Activated CD4-positive, alpha-beta T cell treated with anti-CD3 and anti-CD28 coated beads, Interleukin-2, Interleukin-4, amounts not matched to agents 100 ng/mL and 50 ng/mL, durations not matched to agents 16 hours and 8 hours (primary cell): ENCODE results near the gene TMEM132D.

Experiments used
- DNase-seq: peaks from one replicate; pipeline ENCODE4 v3.0.0-alpha.2; 2020; ENCODE audit warnings: low spot score

TMEM132D gene

DNA sequence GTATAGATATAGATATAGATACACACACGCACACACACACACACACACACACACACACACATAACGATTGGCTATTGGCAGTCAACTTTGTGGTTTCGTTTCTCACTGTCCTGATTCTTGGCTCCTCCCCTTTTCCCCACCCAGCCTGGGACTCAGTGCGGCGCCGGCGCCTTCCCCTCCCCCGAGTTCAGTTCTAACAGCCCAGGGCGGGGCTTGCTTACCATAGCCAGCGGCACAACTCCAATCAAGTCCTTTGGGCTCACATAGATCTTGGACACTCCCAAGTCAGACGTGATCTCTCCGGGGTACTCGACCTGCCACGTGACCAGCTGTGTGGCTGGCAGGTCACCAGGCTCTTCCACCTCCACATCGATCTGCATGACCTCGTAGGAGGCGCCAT lies 566.4 kb downstream of the TMEM132D start:
- DNase-seq: no peak

DNA sequence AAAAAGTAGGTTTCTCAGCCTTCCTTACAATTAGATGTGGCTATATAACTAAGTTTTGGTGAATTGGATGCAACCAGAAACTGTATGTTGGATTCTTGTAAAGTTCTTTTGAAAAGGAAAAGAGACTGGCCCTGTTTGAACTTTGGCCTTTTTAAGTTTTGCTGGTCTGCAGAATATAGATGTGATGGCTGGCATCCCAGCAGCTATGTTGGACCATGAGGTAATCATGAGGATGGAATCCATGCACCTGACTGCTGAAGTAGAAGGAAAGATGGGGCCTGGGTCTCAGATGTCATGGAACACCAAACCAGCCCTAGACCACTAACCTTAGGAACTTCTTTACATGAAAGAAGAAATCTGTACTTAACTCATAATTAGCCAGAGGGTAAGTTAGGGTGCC lies 568.1 kb downstream of the TMEM132D start:
- no peak for DNase-seq

DNA sequence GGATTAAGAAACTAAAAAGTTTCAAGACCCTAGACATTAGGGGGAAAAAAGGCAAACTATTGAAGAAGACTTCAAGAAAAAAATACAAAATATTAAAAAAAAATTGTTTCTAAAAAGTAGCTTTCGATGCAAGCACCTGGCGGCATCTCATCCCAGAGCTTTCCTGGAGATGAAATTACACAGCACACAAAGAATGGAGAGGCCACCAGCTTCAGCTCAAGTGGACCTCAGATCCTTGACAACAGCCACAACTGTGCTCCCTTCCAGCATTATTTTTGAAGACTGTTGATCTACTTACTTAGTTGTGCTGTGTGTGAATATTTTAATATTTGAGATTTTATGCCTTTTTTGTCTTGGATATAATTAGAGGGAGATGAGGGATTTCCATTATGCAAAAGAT lies 571.5 kb downstream of the TMEM132D start:
- no peak for DNase-seq

DNA sequence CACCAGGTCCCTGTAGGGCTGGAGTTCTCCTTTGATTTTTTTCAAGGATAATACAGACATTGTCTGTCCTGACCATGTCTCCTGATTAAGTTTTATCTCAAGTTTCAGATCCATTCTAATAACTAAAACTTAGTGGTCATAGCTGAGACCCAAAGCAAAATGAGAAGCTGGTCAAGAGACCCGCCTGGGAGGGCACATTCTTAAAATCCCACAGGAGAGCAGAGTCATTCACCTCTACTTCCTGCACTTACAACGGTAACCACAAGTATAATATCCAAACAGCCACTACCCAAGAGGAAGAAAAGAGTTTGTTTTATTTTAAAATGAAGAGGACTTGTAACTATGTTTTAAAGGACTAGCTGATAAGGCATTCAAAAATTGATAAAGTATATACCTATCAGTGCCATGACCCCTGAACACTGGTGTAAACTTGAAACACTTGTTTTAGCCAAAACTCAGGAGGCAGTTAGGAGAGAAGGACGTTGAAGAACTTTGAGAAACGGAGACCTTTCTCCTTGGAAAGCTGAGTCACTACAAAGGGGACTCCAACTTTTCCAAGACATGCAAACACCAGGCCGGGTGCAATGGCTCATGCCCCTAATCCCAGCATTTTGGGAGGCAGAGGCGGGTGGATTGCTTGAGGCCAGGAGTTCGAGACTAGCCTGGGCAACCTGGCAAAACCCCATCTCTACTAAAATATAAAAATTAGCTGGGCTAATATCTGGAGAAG lies 572.3 kb downstream of the TMEM132D start:
- no peak for DNase-seq

DNA sequence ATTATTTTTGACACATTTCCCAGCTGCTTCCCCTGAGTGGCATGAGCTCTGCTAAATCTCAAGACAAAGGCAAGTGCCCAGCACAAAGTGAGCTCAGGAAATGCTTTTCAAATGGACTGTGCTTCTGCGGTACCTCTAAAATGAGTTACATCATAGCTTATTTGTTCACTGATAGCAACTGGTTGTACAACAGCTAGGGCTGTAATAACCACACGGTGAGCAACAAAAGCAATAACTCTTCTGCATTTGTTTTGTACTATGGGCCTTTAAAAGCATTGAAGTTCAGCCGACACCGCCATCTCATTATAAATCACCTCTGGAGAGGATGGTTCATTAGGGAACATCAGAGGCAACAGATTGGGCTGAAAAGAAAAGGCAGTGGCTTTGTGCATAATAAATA lies 575.6 kb downstream of the TMEM132D start:
- no peak for DNase-seq

DNA sequence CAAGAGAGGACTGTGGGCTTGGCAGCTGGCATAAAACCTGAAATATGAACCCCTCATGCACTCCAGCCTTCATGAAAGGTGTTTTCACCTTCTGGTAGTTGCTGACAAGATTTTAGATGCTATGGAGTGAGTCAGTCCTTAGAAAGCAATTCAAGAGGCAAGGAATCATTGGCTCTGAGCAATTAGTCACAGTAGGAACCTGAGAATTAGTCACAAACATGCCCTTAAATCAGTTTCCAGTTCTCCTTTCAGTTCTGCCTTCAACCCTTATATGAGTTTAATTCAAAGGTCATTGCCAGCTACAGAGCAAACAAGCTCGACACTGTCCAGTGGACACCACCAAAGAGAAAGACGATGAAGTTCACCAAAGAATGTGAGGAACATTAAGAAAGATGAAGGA lies 578.3 kb downstream of the TMEM132D start:
- DNase-seq: no peak

DNA sequence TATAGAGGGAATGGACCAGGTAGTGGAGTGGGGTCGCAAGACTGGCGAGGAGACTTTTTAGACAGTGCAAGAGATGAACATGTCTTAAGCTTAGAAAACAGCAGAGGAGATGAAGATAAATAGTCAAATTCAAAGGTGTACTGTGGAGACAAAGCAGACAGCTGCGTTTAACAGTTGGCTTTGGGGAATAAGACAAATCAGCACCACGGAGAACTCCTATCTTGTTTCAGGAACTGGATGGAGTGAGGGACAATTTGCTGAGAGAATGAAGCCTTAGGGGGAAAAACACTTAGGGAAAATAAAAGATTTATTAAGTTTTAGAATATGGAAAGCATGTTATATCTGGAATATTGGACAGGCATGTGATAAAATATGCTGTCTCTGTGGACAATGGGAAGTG lies 591.8 kb downstream of the TMEM132D start:
- DNase-seq: no peak

DNA sequence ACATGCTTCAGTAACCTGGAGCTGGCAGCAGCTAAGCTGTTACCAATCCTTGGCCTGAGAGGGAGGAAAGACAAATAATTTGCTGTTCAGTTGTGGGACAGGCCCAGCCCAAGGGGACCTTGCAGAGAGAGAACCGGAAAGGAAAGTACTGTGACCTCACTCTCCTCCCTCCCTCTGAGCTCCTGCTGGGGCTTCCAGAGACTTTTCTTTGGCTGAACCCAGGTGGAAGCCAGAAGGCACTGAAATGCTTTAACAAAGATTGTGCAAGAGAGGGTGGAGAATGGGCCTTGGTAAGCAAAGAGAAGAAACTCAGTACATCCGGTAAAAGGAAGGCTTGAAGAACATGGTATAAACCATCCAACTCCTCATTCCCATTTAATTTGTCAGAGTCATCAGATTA lies 593.5 kb downstream of the TMEM132D start:
- DNase-seq: no peak

DNA sequence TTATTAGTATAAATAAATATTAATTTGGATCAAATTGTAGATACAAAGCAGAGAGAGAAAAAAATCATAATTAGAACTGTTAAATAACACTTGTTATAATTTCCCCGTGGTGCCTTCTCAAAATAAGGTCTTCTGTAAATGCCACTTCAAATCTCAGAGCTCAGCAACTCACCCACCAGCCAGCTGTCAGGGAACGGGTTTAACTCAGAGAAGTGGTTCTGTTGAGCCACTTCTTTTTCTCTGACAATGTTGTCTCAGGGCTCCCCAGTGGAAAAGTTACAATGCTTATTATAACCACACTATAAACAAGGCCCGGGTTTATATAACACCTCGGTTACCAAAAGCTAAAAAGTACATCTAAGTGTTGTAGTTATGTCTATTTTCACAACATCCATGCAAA lies 598.0 kb downstream of the TMEM132D start:
- DNase-seq: no peak

DNA sequence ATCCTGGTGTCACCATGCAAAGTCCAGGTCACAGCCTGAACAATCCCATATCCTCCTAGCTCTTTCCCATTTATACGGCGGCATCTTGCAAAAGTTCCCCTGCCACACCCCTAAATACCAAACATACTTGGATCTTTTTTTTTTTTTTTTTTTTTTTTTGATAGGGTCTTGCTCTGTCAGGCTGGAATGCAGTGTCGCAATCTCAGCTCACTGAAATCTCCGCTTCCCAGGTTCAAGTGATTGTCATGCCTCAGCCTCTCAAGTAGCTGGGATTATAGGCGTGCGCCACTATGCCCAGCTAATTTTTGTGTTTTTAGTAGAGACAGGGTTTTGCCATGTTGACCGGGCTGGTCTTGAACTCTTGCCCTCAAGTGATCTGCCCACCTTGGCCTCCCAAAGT lies 599.3 kb downstream of the TMEM132D start:
- no peak for DNase-seq

DNA sequence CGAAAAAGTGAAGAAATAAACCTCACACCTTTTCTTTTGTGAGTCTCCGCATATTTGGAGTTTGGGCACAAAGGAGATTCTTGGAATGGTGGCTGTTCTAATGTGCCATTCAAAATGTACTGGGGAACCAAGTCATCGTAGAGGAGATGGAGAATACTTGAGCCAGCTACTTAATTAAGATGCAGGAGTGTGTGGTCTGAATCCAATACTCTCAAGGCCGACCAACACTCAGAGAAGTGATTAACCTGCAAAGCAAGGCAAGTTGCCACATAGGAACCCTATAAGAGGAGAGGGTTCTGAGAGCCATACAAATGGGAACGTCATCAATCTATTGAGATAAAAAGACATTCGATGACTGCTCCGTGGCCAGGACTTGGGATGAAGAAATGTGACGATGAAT lies 603.8 kb downstream of the TMEM132D start:
- no peak for DNase-seq

DNA sequence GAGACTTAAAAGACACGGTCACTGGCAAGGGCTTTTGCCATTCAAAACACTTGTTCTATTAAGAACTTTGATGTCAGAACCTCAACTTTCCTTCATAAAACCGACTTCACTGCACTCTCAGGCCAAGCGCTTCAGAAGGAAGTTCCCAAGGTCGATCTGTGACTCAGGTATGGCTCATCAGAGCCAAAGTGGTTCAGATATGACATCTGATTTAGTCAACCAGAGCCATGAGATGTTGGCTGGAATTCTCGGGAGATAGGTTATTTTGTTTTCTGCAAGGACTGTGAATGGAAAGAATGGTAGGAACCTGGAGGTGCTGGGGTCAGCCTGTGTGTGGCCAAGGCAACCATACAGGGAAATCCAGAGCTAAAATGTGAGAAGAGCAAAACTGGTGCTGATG lies 604.9 kb downstream of the TMEM132D start:
- no peak for DNase-seq

DNA sequence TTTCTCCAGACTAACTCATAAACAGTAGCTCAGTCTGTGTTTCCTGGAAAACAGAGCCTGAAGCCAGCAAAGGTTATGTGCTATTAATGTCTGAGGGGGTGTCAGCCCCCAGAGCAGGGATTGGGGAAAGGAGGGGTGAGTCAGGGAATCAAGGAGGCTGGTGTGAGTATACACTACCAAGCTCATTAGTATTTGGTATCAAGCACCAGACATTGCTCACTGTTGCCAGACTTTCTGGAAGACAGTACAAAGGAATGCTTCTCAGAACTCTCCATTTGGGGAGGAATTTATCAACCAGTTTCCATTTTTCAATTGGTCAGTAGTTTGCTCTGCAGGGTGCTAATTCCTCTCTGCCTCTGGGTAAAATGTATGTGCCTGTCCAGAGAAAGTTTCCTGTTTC lies 607.2 kb downstream of the TMEM132D start:
- DNase-seq: no peak

DNA sequence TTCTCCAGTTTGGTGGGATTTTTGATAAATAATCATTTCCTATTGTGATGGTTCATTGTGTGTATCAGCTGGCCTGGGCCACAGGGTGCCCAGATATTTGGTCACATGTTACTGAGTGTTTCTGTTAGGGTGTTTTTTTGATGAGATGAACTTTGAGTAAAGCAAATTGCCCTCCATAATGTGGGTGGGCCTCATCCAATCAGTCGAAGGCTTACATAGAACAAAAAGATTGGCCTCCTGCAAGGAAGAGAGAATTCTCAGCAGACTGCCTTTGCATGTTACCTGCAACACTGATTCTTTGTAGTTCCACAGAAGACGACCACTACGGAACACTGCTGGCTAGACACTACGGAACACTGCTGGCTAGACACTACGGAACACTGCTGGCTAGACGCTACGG lies 609.0 kb downstream of the TMEM132D start:
- no peak for DNase-seq

DNA sequence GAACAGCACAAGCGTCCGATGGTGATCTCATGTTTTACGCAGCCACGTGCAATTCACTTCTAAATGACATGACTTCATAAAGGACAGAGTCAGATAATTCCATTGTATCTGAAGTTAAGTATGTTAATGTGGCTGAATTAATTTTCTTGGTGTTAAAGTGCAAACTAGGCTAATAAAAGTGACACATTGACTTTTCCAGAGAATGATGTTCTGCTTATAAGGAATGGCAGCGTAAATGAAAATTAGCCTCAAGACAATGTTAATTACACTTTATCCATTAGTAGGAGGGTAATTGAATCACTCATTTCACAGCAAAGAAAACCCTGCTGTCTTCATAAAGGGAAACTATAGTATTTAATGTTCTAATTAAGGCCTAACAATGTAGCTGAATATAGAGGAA lies 624.1 kb downstream of the TMEM132D start:
- no peak for DNase-seq

DNA sequence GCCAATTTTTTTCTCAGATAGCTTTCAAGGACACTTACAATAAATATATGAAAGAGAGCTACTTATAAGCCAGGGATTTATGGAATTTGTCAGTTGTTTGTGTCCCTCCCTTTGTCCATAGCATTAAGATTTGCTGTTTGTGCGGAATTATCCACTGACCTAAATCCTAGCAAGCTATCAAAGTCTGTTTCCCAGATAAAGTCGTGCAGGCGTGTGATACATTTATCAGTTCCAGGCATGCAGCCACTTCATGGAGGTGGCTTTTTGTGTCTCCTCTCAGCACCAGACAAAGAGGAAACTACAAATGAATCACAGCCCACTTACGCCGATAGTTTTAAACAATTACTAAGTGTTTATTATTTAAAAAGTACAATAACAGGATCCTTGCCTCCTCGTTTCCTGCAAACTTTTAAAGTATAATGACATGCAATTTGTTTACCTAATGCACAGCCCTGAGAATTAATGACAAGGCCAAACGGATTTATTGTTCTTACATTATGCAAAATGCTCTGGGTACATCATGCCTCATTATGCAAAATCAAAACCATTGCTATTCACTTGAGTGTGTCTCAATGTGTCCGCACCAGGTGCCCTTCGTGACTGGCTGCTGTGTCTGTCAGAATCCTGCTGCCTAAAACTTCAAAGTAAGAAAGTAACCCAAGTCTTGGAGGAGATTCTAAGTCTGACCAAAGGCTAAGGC lies 627.3 kb downstream of the TMEM132D start:
- DNase-seq: no peak

DNA sequence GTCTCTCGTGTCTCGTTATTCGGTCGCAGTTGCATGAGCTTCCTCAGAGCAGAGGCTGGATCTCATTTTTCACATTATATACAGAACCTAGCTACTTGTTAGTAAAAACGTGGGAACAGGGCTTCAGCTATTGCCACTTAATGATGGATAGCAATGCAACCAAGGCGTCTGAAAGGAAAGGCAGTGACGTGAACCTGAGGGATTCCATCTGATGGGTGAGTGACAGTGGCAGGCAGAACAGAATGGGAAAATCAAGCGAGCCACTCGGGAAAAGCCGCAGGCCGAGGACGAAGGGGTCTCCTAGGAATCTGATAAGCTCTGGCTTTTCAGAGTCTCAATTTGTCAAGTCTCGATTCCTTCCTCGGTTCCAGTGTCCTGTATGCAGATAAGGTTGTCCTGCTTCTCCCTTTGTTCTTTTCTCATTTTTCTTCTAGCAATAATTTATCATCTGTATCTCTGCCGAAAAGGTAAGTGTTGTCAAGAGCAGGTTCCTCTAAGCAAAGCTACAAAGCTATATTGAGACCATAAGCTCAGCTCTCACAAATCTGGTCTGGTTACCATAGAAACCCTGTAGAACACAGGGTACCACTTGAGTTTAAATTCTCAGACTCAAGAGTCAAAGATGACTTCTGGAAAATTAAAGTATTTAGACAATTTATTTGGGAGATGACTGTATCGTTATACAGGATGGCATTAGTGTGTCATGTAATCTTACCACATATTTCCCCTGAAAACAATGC lies 633.9 kb downstream of the TMEM132D start:
- no peak for DNase-seq

DNA sequence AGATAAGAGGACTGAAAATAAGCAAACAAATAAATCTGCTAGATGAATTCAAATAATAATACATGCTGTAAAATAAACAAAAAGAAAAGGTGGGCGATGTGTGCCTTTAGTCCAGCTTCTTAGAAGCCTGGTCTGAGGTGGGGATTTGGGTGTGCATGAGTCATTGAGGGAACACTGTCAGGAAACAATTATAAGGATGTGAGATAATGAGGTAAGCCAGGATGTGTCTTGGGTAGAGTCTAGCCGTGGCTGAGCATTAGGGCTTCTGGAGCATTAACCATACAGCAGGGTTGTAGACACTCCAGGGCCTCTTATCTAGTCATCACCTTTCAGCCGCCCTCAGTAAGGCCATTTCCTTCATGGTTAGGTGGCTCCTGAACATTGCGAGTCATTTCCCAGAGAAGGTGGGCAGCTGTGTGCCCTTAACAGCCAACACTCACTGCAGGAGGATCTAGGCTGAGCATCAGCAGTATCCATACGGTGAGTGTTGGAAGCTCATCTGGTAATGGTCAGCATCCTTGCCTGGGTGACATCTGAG lies 645.0 kb downstream of the TMEM132D start:
- no peak for DNase-seq

DNA sequence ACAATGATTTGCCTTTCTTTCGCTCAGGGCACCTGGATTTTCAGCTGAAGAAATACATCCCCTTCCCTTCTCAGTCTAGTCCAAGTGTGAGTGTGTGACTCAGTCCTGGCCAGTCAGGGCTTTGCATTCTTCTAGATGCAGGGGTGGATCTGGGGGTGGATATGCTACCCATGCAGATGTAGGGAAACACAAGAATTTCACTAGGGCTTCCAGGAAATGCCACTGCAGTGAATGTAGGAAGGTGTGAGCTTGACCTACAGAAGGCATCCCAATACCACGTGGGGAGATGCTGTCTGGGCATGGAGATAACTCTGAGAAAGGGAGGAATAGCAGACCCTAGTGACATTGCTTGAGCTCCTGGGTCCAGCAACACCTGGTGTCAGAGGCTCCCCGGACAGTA lies 646.3 kb downstream of the TMEM132D start:
- DNase-seq: no peak

DNA sequence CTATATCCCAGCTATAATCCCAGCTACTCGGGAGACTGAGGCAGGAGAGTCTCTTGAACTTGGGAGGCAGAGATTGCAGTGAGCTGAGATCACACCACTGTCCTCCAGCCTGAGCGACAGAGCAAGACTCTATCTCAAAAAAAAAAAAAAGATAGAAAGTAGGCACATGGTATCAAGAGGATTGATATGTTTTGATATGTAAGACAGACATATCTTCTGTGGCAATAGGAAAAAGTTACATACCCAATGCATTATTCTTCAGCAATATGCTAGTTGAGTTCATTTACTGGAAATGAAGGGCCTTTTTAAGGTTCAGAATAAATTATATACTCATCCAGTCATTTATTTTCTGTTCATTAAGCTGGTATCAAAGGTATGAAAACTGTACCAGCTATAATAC lies 657.2 kb downstream of the TMEM132D start:
- no peak for DNase-seq

DNA sequence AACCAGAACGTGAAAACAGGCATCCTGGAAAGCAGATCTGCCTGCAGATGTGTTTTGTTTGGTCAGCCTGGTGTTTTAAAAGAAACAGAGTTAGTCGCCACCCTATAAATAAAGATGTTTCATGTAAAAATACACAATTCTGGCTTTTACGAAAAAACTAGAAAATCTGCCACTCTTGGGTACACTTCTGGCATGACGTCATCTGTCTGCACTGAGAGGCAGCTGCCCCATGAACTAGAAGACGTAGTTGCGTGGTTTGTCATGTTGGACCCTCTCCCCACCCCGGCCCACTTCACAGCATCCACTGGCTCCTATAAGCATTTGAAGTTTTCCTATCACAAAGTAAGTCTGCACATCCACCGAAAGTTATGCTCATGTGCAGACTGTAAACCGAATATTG lies 658.1 kb downstream of the TMEM132D start:
- no peak for DNase-seq

DNA sequence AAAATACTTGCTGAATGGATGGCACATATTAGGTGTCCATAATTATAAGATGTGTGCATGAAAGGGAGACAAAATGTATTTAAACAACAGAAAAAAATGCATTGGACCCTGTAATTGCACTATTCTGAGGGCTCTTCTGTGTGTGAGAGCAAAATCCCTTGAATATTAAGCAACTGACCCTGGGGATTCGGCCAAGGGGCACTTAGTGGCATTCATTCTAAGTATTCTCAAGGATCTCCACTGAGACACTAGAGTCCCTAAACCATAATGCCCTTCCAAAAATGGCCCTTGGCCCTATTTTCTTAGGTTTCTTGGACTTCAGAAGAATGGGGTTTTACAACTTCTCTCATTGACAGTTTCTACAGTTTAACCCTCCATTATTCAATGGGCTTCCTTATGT lies 662.0 kb downstream of the TMEM132D start:
- DNase-seq: no peak

DNA sequence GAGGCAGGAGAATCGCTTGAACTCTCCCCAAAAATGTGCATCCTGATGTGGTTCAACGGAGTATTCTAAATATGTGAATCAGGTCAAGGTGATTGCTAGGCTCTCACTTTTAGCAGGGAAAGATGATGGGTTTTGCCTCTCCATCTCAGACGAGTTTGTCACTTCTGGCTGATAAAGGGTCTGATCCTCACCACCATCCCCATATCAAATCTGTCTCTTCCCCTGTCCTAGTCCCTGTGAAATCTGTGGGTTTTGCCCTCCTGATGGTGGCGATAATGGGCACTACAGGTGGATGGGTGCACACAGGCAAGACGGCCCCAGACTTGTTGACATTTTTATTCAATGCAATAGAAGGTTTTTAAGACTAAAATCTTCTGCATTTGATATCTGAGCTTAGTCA lies 665.9 kb downstream of the TMEM132D start:
- no peak for DNase-seq
